HepG2 (cell line): ENCODE results near the gene PDLIM5. TPM values are rescaled to one million over a fixed set of nuclear protein-coding genes. Genes with fewer than 3 reads are reported as not detected.

Experiments
- CBX2 ChIP-seq, 2 experiments: fragments of 200-600 bp in 1 of 2; sonication (generic); formaldehyde crosslinking in 1 of 2; IDR thresholded peaks; 2 replicates each; pipeline versions ENCODE4 v1.7.0 to v1.8.1; 2018 to 2022; ENCODE audit warnings: low read depth in 2 of 2, low read length in 1 of 2, mild to moderate bottlenecking in 1 of 2, missing genetic modification reagents in 1 of 2
- FIP1L1 ChIP-seq: fragments of 200-400 bp; formaldehyde crosslinking; IDR thresholded peaks from 2 replicates; pipeline ENCODE4 v1.6.1; 2018; ENCODE audit warnings: low read depth, mild to moderate bottlenecking, low read length, moderate library complexity, borderline replicate concordance; ENCODE audit not compliant: insufficient read depth
- JDP2 ChIP-seq: sonication (generic); formaldehyde crosslinking; IDR thresholded peaks from 2 replicates; pipeline ENCODE4 v1.8.1; 2022; ENCODE audit warnings: missing genetic modification reagents, borderline replicate concordance
- KDM2A ChIP-seq: sonication (generic); formaldehyde crosslinking; IDR thresholded peaks from 2 replicates; pipeline ENCODE4 v1.4.0; 2020; ENCODE audit warnings: low read depth, missing genetic modification reagents, borderline replicate concordance
- MAX ChIP-seq: IDR thresholded peaks from 2 replicates; pipeline ENCODE4 v1.6.1; 2012; ENCODE audit warnings: inconsistent platforms
- NR2F6 ChIP-seq, 2 experiments: IDR thresholded peaks; 2 replicates each; pipeline ENCODE4 v1.6.1; 2016; ENCODE audit warnings: antibody characterized with exemption in 1 of 2, mild to moderate bottlenecking in 1 of 2
- NR3C1 ChIP-seq: sonication (generic); formaldehyde crosslinking; IDR thresholded peaks from 2 replicates; pipeline ENCODE4 v1.4.0; 2020; ENCODE audit warnings: missing genetic modification reagents
- PITX1 ChIP-seq: sonication (generic); formaldehyde crosslinking; IDR thresholded peaks from 2 replicates; pipeline ENCODE4 v1.5.1; 2020; ENCODE audit warnings: mild to moderate bottlenecking, missing genetic modification reagents
- RBAK ChIP-seq: sonication (generic); formaldehyde crosslinking; IDR thresholded peaks from 2 replicates; pipeline ENCODE4 v1.5.1; 2020; ENCODE audit warnings: mild to moderate bottlenecking, missing genetic modification reagents
- SUZ12 ChIP-seq: fragments of 150-350 bp; IDR thresholded peaks from 2 replicates; pipeline ENCODE4 v1.6.1; 2014; ENCODE audit warnings: low read depth, low read length
- TEF ChIP-seq: sonication (generic); formaldehyde crosslinking; IDR thresholded peaks from 2 replicates; pipeline ENCODE4 v1.5.0; 2020; ENCODE audit warnings: missing genetic modification reagents
- TMF1 ChIP-seq: sonication (generic); formaldehyde crosslinking; IDR thresholded peaks from 2 replicates; pipeline ENCODE4 v1.8.1; 2022; ENCODE audit warnings: low read depth, missing genetic modification reagents
- TOE1 ChIP-seq: sonication (generic); formaldehyde crosslinking; IDR thresholded peaks from 2 replicates; pipeline ENCODE4 v1.4.0; 2020; ENCODE audit warnings: mild to moderate bottlenecking, missing genetic modification reagents
- YEATS2 ChIP-seq: sonication (generic); formaldehyde crosslinking; IDR thresholded peaks from 2 replicates; pipeline ENCODE4 v1.4.0; 2020; ENCODE audit warnings: missing genetic modification reagents, borderline replicate concordance
- ZMYM2 ChIP-seq: sonication (generic); formaldehyde crosslinking; IDR thresholded peaks from 2 replicates; pipeline ENCODE4 v1.8.0; 2022; ENCODE audit warnings: mild to moderate bottlenecking, missing genetic modification reagents
- ZNF180 ChIP-seq: sonication (generic); formaldehyde crosslinking; IDR thresholded peaks from 2 replicates; pipeline ENCODE4 v1.4.0; 2020; ENCODE audit warnings: low read depth, missing genetic modification reagents, borderline replicate concordance
- ZNF430 ChIP-seq: sonication (generic); formaldehyde crosslinking; IDR thresholded peaks from 2 replicates; pipeline ENCODE4 v1.9.0; 2021; ENCODE audit warnings: mild to moderate bottlenecking, missing genetic modification reagents
- ZNF431 ChIP-seq: sonication (generic); formaldehyde crosslinking; IDR thresholded peaks from 2 replicates; pipeline ENCODE4 v1.9.0; 2022; ENCODE audit warnings: missing genetic modification reagents, low read depth, mild to moderate bottlenecking, borderline replicate concordance
- ZNF460 ChIP-seq: sonication (generic); formaldehyde crosslinking; IDR thresholded peaks from 2 replicates; pipeline ENCODE4 v1.5.1; 2020; ENCODE audit warnings: missing genetic modification reagents, mild to moderate bottlenecking, borderline replicate concordance
- ZNF841 ChIP-seq: sonication (generic); formaldehyde crosslinking; IDR thresholded peaks from 2 replicates; pipeline ENCODE4 v1.8.1; 2023; ENCODE audit warnings: missing genetic modification reagents, borderline replicate concordance
- polyA plus RNA-seq, 8 experiments: library from polyadenylated mRNA; depleted of rRNA in 3 of 8; stranded (reverse) in 7 of 8; unstranded in 1 of 8; fragments of >200 nt; fragmentation: Illumina TruSeq in 4 of 8; extraction: Trizol in 4 of 8; gene quantifications; 2 replicates each; pipeline versions ENCODE4 v1.2.1 to v1.2.3, GENCODE V29; 2011 to 2016; ENCODE audit warnings: low read depth in 4 of 8, missing spikeins in 1 of 8, mixed read lengths in 1 of 8; ENCODE audit not compliant: insufficient read depth in 1 of 8
- total RNA-seq, 5 experiments: library from RNA; depleted of rRNA; stranded (reverse); fragments of >200 nt; fragmentation: Illumina TruSeq; extraction: Trizol; gene quantifications; 2 replicates each; pipeline ENCODE4 v1.2.3, GENCODE V29; 2016; ENCODE audit warnings: low read depth in 1 of 5
- TF ChIP-seq, protein P1 (sequence below): sonication (generic); formaldehyde crosslinking; IDR thresholded peaks from 2 replicates; pipeline ENCODE4 v1.4.0; 2020; ENCODE audit warnings: missing genetic modification reagents, borderline replicate concordance
- TF ChIP-seq, protein P2 (sequence below): sonication (generic); formaldehyde crosslinking; IDR thresholded peaks from 2 replicates; pipeline ENCODE4 v1.8.1; 2023; ENCODE audit warnings: missing genetic modification reagents, mild to moderate bottlenecking, borderline replicate concordance
- TF ChIP-seq, protein P3 (sequence below): sonication (generic); formaldehyde crosslinking; IDR thresholded peaks from 2 replicates; pipeline ENCODE4 v1.5.1; 2020; ENCODE audit warnings: missing genetic modification reagents, mild to moderate bottlenecking, borderline replicate concordance
- TF ChIP-seq, protein P4 (sequence below): sonication (generic); formaldehyde crosslinking; IDR thresholded peaks from 2 replicates; pipeline ENCODE4 v1.8.0; 2022; ENCODE audit warnings: mild to moderate bottlenecking, missing genetic modification reagents, moderate library complexity

Gene PDLIM5
- total and polyA plus RNA-seq, 2 of the 13 experiments (the other 11 are each of a cell fraction or from before 2014, with no cell fraction given): 52.8 to 119 TPM

DNA sequence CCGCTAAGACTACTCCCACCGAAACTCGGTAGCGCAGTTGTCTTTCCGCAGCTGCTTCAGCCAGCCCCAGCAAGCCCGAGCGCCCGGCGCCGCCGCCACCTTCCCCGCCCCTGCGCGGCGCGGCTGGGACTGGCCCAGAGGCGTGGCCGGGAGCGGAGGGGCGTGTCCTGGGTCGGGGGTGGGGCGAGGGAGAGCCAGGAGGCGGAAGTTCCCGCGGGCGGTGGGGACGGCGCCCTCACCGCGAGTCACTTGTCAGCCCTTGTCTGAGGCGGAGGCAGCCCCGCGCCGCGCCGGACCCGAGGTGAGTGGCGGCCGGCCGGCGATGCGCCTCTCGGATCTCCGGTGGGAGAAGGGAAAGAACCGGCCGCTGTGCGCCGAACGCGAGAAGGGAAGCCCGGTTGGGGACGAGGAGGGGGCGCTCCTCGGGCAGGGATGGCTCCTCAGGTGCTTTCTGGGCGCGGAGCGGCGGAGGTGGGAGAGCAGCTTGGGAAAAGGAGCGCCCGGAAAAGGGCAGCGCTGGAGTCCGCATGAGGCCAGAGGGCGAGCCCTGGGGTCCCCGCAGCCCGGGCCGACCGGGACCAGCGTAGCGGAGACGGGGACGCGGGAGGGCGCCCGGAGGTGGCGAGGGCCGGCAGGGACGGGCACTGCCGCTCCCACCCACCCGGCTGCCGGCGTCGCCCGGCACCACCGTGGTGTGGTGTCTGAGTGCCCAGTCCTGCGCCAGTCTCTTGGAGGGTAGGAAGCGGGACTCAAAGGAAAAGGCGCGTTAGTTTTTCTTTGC, at the start of gene PDLIM5 (continued):
- TF ChIP-seq TMF1 (CRISPR knock-in tag) (0 out of 2 replicates have a peak, but pooled peaks have one; percentile 40), CBX2 (IDR thresholded peaks at IDR 0.05; ENCODE audit: low read depth, low read length) (no peak), CBX2 (CRISPR knock-in tag; IDR thresholded peaks at IDR 0.05; ENCODE audit: low read depth) (no peak), ZNF460 (no peak), KDM2A (CRISPR knock-in tag) (peak; percentile 86), TEF (CRISPR knock-in tag) (no peak; the same call in 1 of the 2 replicates), FIP1L1 (no peak), SUZ12 (no peak), TOE1 (no peak), NR3C1 (no peak), ZNF430 (no peak; the same call in 1 of the 2 replicates), ZNF180 (CRISPR knock-in tag) (no peak), ZNF431 (peak; percentile 49; the same call in 1 of the 2 replicates), PITX1 (CRISPR knock-in tag) (peak; percentile 18; the same call in 1 of the 2 replicates), ZNF841 (CRISPR knock-in tag) (no peak; the same call in 1 of the 2 replicates), MAX (peak; percentile 80), ZMYM2 (CRISPR knock-in tag) (0 out of 2 replicates have a peak, but pooled peaks have one; percentile 36), NR2F6 (IDR thresholded peaks at IDR 0.05) (no peak), NR2F6 (CRISPR knock-in tag; IDR thresholded peaks at IDR 0.05) (no peak), JDP2 (CRISPR knock-in tag) (no peak; the same call in 1 of the 2 replicates), RBAK (no peak), YEATS2 (CRISPR knock-in tag) (peak; percentile 30; the same call in 1 of the 2 replicates)
- TF ChIP-seq, protein P1, sequence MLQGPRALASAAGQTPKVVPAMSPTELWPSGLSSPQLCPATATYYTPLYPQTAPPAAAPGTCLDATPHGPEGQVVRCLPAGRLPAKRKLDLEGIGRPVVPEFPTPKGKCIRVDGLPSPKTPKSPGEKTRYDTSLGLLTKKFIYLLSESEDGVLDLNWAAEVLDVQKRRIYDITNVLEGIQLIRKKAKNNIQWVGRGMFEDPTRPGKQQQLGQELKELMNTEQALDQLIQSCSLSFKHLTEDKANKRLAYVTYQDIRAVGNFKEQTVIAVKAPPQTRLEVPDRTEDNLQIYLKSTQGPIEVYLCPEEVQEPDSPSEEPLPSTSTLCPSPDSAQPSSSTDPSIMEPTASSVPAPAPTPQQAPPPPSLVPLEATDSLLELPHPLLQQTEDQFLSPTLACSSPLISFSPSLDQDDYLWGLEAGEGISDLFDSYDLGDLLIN (CRISPR knock-in tag): peak; percentile 60; the same call in 1 of the 2 replicates
- TF ChIP-seq, protein P2, sequence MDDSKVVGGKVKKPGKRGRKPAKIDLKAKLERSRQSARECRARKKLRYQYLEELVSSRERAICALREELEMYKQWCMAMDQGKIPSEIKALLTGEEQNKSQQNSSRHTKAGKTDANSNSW (CRISPR knock-in tag): 0 out of 2 replicates have a peak, but pooled peaks have one; percentile 11
- TF ChIP-seq, protein P3, sequence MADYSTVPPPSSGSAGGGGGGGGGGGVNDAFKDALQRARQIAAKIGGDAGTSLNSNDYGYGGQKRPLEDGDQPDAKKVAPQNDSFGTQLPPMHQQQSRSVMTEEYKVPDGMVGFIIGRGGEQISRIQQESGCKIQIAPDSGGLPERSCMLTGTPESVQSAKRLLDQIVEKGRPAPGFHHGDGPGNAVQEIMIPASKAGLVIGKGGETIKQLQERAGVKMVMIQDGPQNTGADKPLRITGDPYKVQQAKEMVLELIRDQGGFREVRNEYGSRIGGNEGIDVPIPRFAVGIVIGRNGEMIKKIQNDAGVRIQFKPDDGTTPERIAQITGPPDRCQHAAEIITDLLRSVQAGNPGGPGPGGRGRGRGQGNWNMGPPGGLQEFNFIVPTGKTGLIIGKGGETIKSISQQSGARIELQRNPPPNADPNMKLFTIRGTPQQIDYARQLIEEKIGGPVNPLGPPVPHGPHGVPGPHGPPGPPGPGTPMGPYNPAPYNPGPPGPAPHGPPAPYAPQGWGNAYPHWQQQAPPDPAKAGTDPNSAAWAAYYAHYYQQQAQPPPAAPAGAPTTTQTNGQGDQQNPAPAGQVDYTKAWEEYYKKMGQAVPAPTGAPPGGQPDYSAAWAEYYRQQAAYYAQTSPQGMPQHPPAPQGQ (CRISPR knock-in tag): no peak
- TF ChIP-seq, protein P4, sequence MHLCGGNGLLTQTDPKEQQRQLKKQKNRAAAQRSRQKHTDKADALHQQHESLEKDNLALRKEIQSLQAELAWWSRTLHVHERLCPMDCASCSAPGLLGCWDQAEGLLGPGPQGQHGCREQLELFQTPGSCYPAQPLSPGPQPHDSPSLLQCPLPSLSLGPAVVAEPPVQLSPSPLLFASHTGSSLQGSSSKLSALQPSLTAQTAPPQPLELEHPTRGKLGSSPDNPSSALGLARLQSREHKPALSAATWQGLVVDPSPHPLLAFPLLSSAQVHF (CRISPR knock-in tag): no peak
